NCI-H226 (cell line): ENCODE measurements around the gene CLSTN3.

ENCODE experiments used
- DNase-seq: peaks from one replicate; pipeline ENCODE4 v3.0.0-alpha.2; 2015

CLSTN3 gene

DNA sequence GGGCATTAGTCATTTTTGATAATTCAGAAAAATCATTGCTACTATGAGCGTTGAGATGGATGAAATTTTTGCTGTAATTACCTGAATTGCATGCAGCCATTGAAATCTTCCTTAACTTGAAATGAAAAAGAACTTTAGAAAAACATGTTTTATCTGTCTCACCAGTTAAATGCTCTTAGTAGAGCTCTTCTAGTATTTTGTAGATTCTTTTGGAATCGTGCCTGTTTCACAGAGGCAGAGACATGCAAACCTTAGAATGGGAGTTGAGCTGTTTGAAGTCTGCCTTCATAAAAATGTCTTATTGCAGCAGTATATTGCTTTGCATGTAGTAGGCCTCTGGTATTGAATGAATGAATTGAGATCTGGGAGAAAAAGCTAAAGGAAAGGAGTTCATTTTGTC is 63.5 kb downstream of the CLSTN3 start:
- DNase-seq = no peak

- DNase-seq = no peak
Measured at GRCh38 chr12:7197841-7198240, 67.7 kb downstream of the CLSTN3 start.

- no peak for DNase-seq
Measured at GRCh38 chr12:7203109-7203508, 72.9 kb downstream of the CLSTN3 start.

DNA sequence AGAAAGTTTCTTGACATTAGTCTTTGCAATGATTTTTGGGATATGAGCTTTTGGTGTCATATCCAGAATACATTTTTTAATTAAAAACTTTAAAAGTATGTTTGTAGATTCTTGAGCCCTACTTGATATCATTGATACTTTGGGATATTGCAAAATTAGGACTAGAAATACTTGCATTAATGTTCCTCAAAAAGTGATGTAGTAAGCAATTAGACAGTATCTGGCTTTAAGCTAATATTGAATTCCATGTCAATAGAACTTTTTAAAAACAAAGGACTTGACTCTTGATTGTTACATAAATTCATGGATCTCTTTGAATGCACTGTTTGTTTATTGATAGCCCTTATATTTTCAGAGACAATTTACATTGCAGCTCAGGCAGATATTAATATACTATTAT is 74.9 kb downstream of the CLSTN3 start:
- DNase-seq = no peak

GRCh38 chr12:7206691-7207090 is 76.5 kb downstream of the CLSTN3 start:
- DNase-seq = no peak

DNA sequence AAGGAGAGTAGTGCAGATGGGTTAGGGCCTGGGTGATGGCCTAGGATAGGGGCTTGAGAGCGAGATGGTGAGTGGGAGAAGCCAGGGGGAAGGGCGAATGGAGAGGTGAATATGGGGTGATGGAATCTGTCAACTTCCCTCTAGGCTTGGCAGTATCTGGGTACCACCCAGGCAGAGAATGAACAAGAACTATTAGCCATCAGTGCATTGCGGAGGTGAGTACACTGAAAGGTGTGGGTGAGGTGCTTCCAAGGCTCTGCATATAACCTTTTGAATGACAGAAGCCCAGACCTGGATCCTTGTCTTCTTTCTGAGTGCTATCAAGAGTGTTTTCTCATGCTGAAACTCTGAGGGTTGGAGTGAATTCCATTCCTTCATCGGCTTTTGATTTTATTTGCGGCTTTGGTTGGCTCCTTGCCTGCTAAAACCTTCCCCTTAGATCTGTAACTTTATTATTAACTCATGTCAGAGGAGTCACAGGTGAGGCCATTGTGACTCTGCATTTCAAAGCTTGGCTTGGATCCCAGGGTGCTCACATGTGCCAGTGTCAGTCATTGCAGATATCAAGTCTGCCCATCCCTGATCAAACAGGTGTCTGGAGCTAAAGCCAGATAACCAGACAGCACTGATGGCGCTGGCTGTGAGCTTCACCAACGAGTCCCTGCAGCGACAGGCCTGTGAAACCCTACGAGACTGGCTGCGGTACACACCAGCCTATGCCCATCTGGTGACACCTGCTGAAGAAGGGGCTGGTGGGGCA is 77.9 kb downstream of the CLSTN3 start:
- DNase-seq = no peak
